ENCODE data around the gene PRRT1B.

The PRRT1B gene

GRCh38 chr9:131552030-131552429 is 6.7 kb downstream of the PRRT1B start:
- H3K4me3 ChIP-seq (ENCODE audit: control insufficient read depth, low read depth, low read length): no peak overlapping the region
- no peak for DNase-seq (ENCODE audit: low read depth)
- TF ChIP-seq CTCF (conservative IDR thresholded peaks at IDR 0.05; ENCODE audit: control insufficient read depth, insufficient read depth, low read depth, low read length): no peak

GRCh38 chr9:131554087-131554842 is 8.9 kb downstream of the PRRT1B start:
- no peak for TF ChIP-seq CTCF (conservative IDR thresholded peaks at IDR 0.05; ENCODE audit: control insufficient read depth, insufficient read depth, low read depth, low read length)
- DNase-seq (ENCODE audit: low read depth): peak; percentile 3
- no peak overlapping the region for H3K4me3 ChIP-seq (ENCODE audit: control insufficient read depth, low read depth, low read length)

GRCh38 chr9:131554843-131555351 is 9.6 kb downstream of the PRRT1B start:
- H3K4me3 ChIP-seq (ENCODE audit: control insufficient read depth, low read depth, low read length): no peak overlapping the region
- no peak for DNase-seq (ENCODE audit: low read depth)
- no peak for TF ChIP-seq CTCF (conservative IDR thresholded peaks at IDR 0.05; ENCODE audit: control insufficient read depth, insufficient read depth, low read depth, low read length)

GRCh38 chr9:131555841-131556673 is 10.7 kb downstream of the PRRT1B start:
- no peak overlapping the region for H3K4me3 ChIP-seq (ENCODE audit: control insufficient read depth, low read depth, low read length)
- DNase-seq (ENCODE audit: low read depth): no peak
- TF ChIP-seq CTCF (conservative IDR thresholded peaks at IDR 0.05; ENCODE audit: control insufficient read depth, insufficient read depth, low read depth, low read length): no peak

- DNase-seq (ENCODE audit: low read depth): no peak
- no peak overlapping the region for H3K4me3 ChIP-seq (ENCODE audit: control insufficient read depth, low read depth, low read length)
- no peak for TF ChIP-seq CTCF (conservative IDR thresholded peaks at IDR 0.05; ENCODE audit: control insufficient read depth, insufficient read depth, low read depth, low read length)
These were observed 12.7 kb downstream of the PRRT1B start for GRCh38 chr9:131557855-131558548.

- TF ChIP-seq CTCF (conservative IDR thresholded peaks at IDR 0.05; ENCODE audit: control insufficient read depth, insufficient read depth, low read depth, low read length): no peak
- DNase-seq (ENCODE audit: low read depth): no peak
- H3K4me3 ChIP-seq (ENCODE audit: control insufficient read depth, low read depth, low read length): no peak overlapping the region
These were observed 14.2 kb downstream of the PRRT1B start for GRCh38 chr9:131559421-131560000.

Measured in fibroblast of mammary gland (primary cell).